DMS 273 (cell line): ENCODE data around the gene SHF.

Source experiments
- DNase-seq: peaks from one replicate; lab custom pipeline; 2025; ENCODE audit not compliant: unreplicated experiment; lab: John Stamatoyannopoulos, UW

The SHF gene

GRCh38 chr15:45199136-45199810 lies 11.5 kb upstream of the SHF start:
- peak; percentile 52 for DNase-seq

GRCh38 chr15:45198337-45199135 lies 10.8 kb upstream of the SHF start:
- peak; percentile 92 for DNase-seq

GRCh38 chr15:45197512-45197911 lies 9.7 kb upstream of the SHF start:
- no peak for DNase-seq

GRCh38 chr15:45187578-45187893 lies 230 bp downstream of the SHF start:
- DNase-seq = no peak

GRCh38 chr15:45186771-45187577 lies 792 bp downstream of the SHF start:
- no peak for DNase-seq

- DNase-seq = no peak
Measured at GRCh38 chr15:45185903-45186770, 1.6 kb downstream of the SHF start.

- peak; percentile 72 for DNase-seq
Measured at GRCh38 chr15:45185069-45185779, 2.5 kb downstream of the SHF start.

GRCh38 chr15:45184562-45185041 lies 3.2 kb downstream of the SHF start:
- peak; percentile 87 for DNase-seq

GRCh38 chr15:45183511-45183910 lies 4.3 kb downstream of the SHF start:
- peak; percentile 65 for DNase-seq

GRCh38 chr15:45182996-45183395 lies 4.8 kb downstream of the SHF start:
- DNase-seq = no peak

GRCh38 chr15:45181491-45182285 lies 6.1 kb downstream of the SHF start:
- DNase-seq = peak; percentile 94

- no peak for DNase-seq
Measured at GRCh38 chr15:45180648-45181436, 6.9 kb downstream of the SHF start.

- DNase-seq = no peak
Measured at GRCh38 chr15:45180201-45180600, 7.6 kb downstream of the SHF start.

GRCh38 chr15:45179221-45179985 lies 8.4 kb downstream of the SHF start:
- DNase-seq = peak; percentile 51

- DNase-seq = no peak
Measured at GRCh38 chr15:45177285-45177684, 10.5 kb downstream of the SHF start.

- DNase-seq = no peak
Measured at GRCh38 chr15:45174577-45174976, 13.2 kb downstream of the SHF start.

GRCh38 chr15:45174069-45174468 lies 13.7 kb downstream of the SHF start:
- DNase-seq = no peak

GRCh38 chr15:45171912-45172311 lies 15.9 kb downstream of the SHF start:
- DNase-seq = no peak
